GM19193 (cell line): Measurements from ENCODE around the gene RAB1A.

Experiments used
- POLR2A ChIP-seq: IDR thresholded peaks from 4 replicates; pipeline ENCODE4 v1.6.1; 2011; ENCODE audit not compliant: insufficient read depth, insufficient read length; ENCODE audit errors: extremely low read depth

The RAB1A gene

DNA sequence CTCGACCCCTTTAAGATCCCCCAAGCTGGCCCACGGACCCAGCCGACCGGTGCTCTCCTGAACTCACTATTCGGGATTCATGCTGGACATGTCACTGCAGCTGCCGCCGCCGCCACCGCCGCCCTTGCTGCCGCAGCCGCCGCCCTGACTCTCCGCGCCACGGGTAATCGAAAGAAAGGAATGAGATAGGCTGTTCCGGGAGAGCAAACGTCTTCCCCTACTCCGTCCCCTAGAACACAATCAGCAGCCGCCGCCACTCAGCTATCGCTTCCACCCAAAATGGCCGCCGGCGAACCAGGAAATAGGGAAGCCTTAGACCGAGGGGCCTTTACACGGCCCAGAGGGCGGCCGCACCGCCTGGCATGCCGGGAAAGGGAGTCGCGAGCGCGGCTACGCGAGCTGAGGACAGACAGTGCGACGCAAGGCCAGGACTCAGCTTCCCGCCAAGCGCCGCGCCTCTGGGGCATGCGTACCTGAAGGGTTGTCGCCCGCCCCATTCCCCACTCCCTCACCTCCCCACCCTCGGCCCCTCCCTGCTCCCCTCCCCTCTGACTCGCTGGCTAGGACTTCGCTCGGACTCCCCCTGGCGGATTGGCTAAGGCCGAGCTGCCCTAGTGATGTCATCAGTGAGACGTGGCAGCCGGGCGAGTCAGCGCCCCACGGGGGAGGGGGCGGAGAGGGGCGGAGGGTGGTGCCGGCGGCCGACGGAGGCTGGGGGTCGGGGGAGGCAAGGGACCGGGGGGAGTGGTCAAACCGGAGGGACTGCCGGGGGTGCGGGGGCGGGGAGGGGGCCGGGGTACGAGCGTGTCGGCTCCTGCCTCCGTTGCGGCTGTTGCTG lies at the start of gene RAB1A:
Gene RAB1A (minus strand): TSS at position 281 of the 838 bp plus-strand sequence. CDS start 191 bp downstream, at position 90.
- TF ChIP-seq POLR2A, result peak; percentile 89

DNA sequence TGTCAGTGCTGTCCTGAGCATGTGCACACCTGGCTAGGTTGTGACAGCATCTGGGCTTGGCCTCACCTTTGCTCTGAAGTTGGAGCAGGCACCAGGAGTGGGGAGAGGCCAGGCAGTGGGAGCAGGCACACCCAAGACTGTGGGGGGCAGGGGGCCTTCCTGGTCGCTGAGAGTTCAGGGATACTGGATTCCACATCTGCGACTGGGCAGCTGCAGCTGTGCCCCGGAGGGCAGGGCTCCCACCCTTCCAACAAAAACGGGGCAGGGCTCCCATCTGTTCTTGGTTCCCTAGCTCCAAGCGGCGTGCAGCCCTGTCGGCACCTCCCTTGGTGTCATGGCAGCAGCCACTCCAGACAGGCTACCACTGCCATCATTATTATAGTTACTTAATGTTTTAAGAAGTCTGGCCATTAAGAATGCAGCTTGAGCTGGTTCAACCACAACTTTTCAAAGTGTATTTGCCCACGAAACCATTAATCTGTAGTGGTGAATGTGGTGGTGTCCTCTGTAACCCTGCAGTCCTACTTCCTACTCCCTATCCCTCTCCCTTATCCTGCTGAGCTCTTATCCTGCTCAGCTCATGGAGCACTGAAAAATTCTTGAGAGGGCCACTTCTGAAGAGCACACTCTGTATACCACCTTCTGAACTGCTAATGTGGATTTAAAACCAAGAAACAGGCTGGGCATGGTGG lies 48.0 kb upstream of the RAB1A start:
- no peak for TF ChIP-seq POLR2A

DNA sequence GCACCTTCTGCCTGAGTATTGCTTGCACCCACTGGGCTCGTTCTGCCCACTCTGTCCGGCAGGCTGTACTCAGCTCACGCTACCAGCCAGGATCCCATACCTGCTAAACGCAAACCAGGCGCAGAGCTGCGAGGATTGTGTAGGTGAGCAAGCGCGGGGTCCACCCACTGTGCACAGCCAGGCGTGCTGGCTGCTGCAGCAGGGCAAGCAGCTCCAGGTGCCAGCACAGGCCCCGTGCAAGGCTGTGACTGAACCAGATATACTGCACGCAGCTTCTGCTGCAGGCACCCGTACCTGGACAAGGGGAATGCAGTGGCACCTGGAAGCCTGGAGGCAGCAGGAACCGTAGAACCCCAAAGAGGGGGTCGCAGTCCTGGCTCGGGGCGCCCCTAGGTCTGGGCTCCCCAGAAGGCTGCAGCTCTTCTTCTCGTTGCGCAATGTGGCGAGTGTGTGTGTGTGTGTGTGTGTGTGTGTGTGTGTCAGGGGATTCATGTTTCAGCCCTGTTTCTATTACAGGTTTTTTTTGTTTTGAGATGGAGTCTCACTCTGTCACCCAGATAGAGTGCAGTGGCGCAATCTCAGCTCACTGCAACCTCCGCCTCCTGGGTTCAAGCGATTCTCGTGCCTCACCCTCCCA lies 46.1 kb upstream of the RAB1A start:
- TF ChIP-seq POLR2A, result no peak

DNA sequence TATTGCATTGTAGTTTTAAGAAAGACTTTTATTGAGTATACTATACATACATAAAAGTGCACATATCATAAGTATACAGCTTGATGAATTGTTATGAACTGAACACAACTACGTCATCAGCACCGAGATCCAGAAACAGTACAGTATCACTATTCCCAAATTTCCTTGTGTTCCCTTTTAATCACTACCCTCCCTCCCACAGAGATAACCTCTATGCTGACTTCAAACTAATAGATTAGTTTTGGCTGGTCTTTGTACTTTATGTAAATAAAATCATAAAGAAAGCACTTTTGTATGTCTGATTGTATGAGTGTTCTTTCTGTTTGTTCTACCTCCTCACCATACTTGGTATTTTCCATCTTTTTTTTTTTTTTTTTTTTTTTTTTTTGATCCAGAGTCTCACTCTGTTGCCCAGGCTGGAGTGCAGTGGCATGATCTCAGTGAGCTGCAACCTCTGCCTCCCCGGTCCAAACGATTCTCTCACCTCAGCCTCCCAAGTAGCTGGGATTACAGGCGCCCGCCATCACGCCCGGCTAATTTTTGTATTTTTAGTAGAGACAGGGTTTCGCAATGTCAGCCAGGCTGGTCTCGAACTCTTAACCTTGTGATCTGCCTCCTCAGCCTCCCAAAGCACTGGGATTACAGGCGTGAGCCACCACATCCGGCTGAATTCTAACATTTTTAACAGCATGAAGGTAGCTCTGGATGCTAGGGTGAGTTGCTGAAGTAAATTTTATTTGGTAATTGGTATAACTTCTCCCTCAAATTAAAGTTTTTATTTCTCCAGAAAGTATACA lies 43.3 kb upstream of the RAB1A start:
- TF ChIP-seq POLR2A, result no peak

DNA sequence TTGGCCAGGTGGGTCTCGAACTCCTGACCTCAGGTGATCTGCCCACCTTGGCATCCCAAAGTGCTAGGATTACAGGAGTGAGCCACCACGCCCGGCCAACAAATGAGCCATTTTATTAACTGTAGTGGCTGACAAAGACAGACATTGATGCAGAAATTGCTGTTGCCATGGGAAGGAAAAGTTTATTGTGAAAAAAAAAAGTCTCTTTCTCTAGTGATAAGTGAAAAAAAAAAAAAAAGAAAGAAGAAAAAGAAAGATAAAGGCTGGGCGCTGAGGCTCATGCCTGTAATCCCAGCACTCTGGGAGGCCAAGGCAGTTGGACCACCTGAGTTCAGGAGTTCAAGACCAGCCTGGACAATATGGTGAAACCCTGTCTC lies 39.8 kb upstream of the RAB1A start:
- TF ChIP-seq POLR2A, result no peak

DNA sequence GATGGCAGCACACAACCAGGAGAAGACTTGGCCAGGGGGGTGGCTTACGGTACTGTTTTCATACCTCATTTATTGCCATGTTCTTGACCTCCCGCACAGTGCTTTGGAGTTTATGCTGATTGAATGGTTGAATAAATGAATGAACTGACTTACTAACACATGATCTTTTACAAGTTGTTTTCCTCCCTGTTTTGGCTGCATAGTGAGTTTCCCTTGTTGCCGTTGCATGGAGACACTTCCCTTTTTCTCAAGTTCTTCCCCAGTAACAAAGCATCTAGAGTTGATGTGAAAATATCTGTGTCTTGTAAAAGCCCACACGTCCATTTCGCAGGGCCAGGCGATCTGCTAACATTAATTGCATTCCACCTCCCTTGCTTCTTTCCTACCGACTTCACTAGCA lies 35.7 kb upstream of the RAB1A start:
- no peak for TF ChIP-seq POLR2A

DNA sequence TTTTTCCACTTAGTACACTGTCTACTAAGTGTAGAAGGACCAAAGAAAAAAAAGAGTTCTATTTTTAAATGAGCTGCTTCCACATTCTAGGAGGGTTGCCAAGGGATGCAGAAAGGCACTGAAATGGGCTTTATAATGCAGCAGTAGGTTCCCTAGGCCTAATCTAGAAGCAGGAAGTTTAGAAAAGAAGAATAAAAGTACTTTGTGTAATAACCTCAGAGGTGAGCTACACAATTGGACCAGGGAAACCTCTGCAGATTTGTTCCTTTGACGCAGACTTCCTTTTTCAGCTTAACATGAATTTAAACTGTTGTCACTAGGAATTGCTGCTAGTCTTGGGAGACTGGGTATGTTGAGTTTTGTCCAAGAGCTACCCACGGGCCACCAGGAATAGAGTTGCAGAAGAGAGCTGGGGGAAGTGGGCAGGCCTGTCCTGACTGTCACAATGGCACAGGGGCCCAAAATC lies 34.6 kb upstream of the RAB1A start:
- no peak for TF ChIP-seq POLR2A

DNA sequence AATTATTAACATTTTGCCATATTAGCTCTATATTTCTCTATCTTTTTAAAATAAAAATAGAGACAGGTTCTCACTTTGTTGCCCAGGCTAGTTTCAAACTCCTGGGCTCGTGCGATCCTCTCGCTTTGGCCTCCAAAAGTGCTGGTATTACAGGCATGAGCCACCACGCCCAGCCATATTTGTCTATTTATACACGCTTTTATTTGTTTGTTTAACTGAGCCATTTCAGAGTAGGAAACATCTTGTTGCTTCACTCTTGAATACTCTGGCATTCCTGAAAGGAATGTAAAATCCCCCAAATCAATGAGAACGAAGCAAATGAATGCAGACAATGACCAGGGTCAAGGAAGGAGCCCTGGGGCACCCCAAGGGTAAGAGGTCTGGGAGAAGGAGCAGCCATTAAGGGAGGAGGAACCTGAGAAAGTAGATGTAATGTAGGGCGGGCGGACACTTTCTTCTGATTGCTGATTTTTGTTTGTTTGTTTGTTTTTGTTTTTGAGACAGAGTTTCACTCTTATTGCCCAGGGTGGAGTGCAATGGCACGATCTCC lies 31.7 kb upstream of the RAB1A start:
- no peak for TF ChIP-seq POLR2A

DNA sequence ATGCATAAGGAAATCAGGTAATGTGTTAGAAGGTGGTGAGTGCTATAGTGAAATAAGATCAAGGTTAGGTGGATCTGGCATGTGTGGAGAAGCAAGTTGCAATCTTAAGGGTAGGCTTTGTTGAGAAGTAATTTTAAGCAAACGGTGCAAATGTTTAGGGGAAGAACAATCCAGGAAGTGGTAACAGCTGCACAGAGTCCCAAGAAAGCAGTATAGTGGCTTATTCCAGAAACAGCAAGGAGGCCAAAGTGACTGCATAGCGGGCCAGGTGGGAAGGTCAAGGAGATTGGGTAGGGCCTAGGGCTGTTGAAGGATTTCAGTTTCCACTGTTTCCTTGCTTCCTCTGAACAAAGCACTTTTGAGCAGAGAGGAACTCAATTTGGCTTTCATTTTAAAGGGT lies 30.0 kb upstream of the RAB1A start:
- TF ChIP-seq POLR2A, result no peak

DNA sequence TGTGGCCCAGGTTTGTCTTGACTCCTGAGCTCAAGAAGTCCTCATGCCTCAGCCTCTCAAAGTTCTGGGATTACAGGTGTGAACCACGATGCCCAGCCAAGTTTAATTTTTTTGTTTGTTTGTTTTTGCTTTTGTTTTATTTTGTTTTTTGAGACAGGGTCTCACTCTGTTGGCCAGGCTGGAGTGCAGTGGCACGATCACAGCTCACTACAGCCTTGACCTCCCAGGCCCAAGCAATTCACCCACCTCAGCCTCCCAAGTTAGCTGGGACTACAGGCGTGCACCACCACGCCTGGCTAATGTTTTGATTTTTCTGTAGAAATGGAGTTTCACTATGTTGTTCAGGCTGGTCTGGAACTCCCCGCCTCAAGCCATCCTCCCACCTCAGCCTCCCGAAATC lies 29.4 kb upstream of the RAB1A start:
- TF ChIP-seq POLR2A, result no peak

DNA sequence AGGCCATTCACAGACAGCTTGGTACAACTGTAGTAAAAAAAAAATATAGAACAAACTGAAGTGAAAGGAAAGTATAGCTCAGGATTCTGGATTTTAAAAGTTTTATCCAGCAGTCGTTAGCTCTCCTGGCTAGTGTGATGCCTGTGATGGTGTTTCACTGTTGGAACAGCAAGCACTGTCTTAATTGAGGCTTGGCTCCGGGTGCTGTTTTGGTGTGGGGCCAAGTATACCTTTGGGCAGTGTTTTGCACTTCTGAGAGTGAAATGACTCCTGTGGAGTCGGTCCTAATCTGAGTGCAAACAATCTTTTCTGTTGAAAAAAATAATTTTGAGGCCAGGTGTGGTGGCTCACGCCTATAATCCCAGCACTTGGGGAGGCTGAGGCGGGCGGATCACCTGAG lies 28.7 kb upstream of the RAB1A start:
- TF ChIP-seq POLR2A, result no peak

DNA sequence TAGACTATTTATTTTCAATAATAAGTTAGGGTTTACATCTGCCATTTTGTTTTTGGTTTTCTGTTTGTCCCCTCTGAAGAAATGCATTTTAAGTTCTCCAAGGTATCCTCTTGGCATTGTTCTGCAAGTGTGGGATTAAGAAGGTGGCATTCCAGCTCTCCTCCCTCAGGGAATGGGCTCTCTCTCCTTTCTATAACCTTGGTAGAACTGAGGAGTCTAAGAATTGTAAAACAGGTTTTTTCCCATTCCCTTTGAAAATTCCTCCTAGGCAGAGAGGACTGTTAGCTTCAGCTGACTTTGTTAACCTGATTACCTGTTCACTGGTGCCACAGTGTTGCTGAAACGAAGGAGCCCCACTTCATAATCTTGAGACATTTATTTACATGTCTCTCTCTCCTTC lies 26.1 kb upstream of the RAB1A start:
- TF ChIP-seq POLR2A, result no peak

DNA sequence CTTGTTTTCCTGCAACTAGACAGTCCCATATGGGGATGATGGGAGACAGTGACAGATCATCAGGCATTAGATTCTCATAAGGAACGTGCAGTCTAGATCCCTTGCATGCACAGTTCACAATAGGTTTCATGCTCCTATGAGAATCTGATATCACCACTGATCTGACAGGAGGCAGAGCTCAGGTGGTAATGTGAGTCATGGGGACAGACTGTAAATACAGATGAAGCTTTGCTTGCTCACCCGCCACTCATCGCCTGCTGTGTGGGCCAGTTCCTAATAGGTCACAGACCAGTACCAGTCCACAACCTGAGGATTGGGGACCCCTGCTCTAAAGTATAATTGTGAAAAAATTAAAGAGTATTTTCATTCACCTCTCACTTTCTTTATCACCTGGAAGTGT lies 23.6 kb upstream of the RAB1A start:
- no peak for TF ChIP-seq POLR2A

DNA sequence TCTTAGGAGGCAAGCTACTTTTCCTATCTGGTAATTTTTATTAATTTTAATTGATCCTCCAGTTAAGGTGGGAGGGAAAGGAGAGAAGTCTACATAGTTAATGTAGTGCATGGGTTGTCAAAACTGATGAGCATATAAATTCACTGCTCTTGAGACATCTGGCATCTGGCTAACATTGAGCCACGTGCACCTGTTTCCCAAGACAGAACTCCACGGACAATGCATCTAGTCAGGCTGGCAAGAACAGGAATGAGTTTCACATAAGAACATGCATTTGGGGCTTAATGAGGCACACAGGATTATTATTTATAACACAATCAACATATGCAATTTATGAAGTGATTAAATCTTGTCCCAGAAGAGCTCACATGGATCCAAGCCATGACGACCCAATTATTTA lies 16.2 kb upstream of the RAB1A start:
- no peak for TF ChIP-seq POLR2A

DNA sequence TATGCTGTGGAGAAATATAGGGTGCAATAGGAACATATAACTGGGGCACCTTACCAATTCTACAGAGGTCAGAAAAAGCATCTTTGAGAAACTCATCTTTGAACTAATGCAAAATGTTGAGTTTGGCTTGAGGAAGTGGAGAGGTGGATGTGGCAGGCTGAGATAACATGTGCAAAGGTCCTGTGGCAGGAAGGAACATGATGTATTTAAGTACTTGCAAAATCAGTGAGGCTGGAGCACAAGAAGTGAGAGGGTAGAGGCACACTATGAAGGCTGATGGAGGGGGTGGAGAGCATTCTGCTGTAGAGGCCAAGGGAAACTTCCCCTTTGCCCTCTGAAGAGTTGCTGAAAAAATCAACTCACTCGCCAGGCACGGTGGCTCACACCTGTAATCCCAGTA lies 14.7 kb upstream of the RAB1A start:
- no peak for TF ChIP-seq POLR2A

DNA sequence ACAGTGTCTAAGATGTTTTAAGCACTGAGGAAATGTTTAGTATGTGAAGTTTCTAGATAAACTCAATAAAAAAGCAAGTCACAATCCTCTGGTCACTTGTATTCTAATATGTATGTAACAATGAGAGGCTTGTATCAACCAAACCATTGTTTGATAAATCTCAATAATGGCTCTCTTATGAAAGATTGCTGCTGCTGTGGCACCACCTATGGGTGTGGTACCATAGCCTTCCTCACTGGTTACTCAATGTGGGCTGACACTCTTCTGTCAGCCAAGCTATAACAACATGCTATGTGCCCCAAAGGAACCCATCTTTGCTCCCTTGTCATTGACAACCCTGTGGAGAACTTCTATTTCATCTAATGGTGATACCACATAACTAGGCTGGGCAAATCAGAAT lies 12.6 kb upstream of the RAB1A start:
- TF ChIP-seq POLR2A, result no peak
